OCI-LY3 (cell line): ENCODE measurements around the gene RNF13.

Source experiments
- H2AFZ ChIP-seq: fragments of 200-600, 300-600 bp; shearing (Covaris generic); 2 replicates; pipeline ENCODE4 v1.6.0; 2014; ENCODE audit warnings: antibody characterized with exemption, low read depth, low read length
- H3K27ac ChIP-seq: fragments of 200-600, 300-600 bp; sonication (generic); 2 replicates; pipeline ENCODE4 v1.5.1; 2014; ENCODE audit warnings: mild to moderate bottlenecking, low read length, moderate library complexity, mixed read lengths
- H3K27me3 ChIP-seq: fragments of 200-600, 300-600 bp; sonication (generic); 2 replicates; pipeline ENCODE4 v1.6.1; 2014; ENCODE audit warnings: low read depth, low read length, mixed read lengths
- H3K36me3 ChIP-seq: fragments of 200-600, 300-600 bp; sonication (generic); replicated peaks from 2 replicates; pipeline ENCODE3; 2014; ENCODE audit warnings: low read depth, low read length, mixed read lengths
- H3K4me1 ChIP-seq: fragments of 300-600, 200-600 bp; sonication (generic); 2 replicates; pipeline ENCODE4 v1.6.1; 2014; ENCODE audit warnings: low read length, mixed read lengths
- H3K4me2 ChIP-seq: fragments of 200-600, 300-600 bp; sonication (generic); 2 replicates; pipeline ENCODE4 v1.6.1; 2014; ENCODE audit warnings: low read length, mixed read lengths
- H3K4me3 ChIP-seq: fragments of 300-600, 200-600 bp; sonication (generic); 2 replicates; pipeline ENCODE4 v1.5.1; 2014; ENCODE audit warnings: antibody characterized with exemption, mild to moderate bottlenecking, low read length, moderate library complexity
- H3K79me2 ChIP-seq: fragments of 300-600, 200-600 bp; shearing (Covaris generic); 2 replicates; pipeline ENCODE4 v1.6.1; 2014; ENCODE audit warnings: mild to moderate bottlenecking, low read length, mixed read lengths
- H3K9ac ChIP-seq: fragments of 300-600, 200-600 bp; shearing (Covaris generic); 2 replicates; pipeline ENCODE4 v1.6.0; 2014; ENCODE audit warnings: mild to moderate bottlenecking, low read length, moderate library complexity
- H3K9me3 ChIP-seq: fragments of 200-600, 300-600 bp; shearing (Covaris generic); 2 replicates; pipeline ENCODE4 v1.6.1; 2014; ENCODE audit warnings: low read length, mixed read lengths; ENCODE audit not compliant: insufficient read depth
- H4K20me1 ChIP-seq: fragments of 200-600, 300-600 bp; sonication (generic); 2 replicates; pipeline ENCODE4 v1.6.1; 2016; ENCODE audit warnings: low read length, mixed read lengths; ENCODE audit not compliant: insufficient read depth
- CTCF ChIP-seq: fragments of 200-600, 300-600 bp; sonication (generic); IDR thresholded peaks from 2 replicates; pipeline ENCODE4 v1.5.1; 2014; ENCODE audit warnings: antibody characterized with exemption, low read length, low read depth
- EZH2phosphoT487 ChIP-seq: fragments of 200-600 bp; shearing (Covaris generic); IDR thresholded peaks from 2 replicates; pipeline ENCODE4 v1.6.1; 2018; ENCODE audit warnings: antibody characterized with exemption, mixed run types, low read depth

The RNF13 gene

GRCh38 chr3:149848688-149849087, 35.7 kb downstream of the RNF13 start:
- Histone ChIP-seq H3K9me3 (no peaks in the 10 kb centered on the region), H3K4me3 (no peak overlapping the region), H3K36me3 (peaks cover 29% of the 10 kb centered on the region), H3K27me3 (no peaks in the 10 kb centered on the region), H3K4me1 (peaks cover 5% of the 10 kb centered on the region), H3K79me2 (peaks cover 28% of the 10 kb centered on the region), H4K20me1 (peaks cover 29% of the 10 kb centered on the region), H3K4me2 (no peak overlapping the region), H3K27ac (no peak overlapping the region), H3K9ac (no peak overlapping the region), H2AFZ (no peak overlapping the region)
- TF ChIP-seq CTCF (no peak), EZH2phosphoT487 (no peak)

GRCh38 chr3:149850787-149851584, 38.0 kb downstream of the RNF13 start:
- Histone ChIP-seq H2AFZ (no peak overlapping the region), H3K4me1 (peaks cover 11% of the 10 kb centered on the region), H3K27me3 (no peaks in the 10 kb centered on the region), H3K4me2 (no peak overlapping the region), H3K79me2 (peaks cover 12% of the 10 kb centered on the region; the same call in 1 of the 2 replicates), H3K27ac (no peak overlapping the region), H4K20me1 (0 out of 2 replicates have a peak, but pooled peaks cover 14% of the 10 kb centered on the region), H3K9me3 (no peaks in the 10 kb centered on the region), H3K9ac (no peak overlapping the region), H3K36me3 (peaks cover 36% of the 10 kb centered on the region), H3K4me3 (no peak overlapping the region)
- no peak for TF ChIP-seq CTCF

GRCh38 chr3:149858911-149859310, 45.9 kb downstream of the RNF13 start:
- peaks cover 5% of the 10 kb centered on the region; the same call in 1 of the 2 replicates for H3K4me1 ChIP-seq
- no peak overlapping the region for H3K4me2 ChIP-seq
- no peak overlapping the region for H3K27ac ChIP-seq
- no peak overlapping the region for H3K9ac ChIP-seq
- H3K36me3 ChIP-seq = peaks cover 12% of the 10 kb centered on the region
- H3K79me2 ChIP-seq = no peaks in the 10 kb centered on the region
- no peaks in the 10 kb centered on the region for H4K20me1 ChIP-seq
- TF ChIP-seq EZH2phosphoT487 (no peak), CTCF (no peak)
- no peaks in the 10 kb centered on the region for H3K27me3 ChIP-seq
- no peaks in the 10 kb centered on the region for H3K9me3 ChIP-seq
- no peak overlapping the region for H2AFZ ChIP-seq
- H3K4me3 ChIP-seq = no peak overlapping the region

- Histone ChIP-seq H4K20me1 (no peaks in the 10 kb centered on the region), H3K27me3 (no peaks in the 10 kb centered on the region), H2AFZ (no peak overlapping the region), H3K9me3 (no peaks in the 10 kb centered on the region), H3K4me2 (no peak overlapping the region), H3K36me3 (peaks cover 9% of the 10 kb centered on the region), H3K4me1 (no peaks in the 10 kb centered on the region), H3K4me3 (no peak overlapping the region), H3K79me2 (no peaks in the 10 kb centered on the region), H3K9ac (no peak overlapping the region), H3K27ac (no peak overlapping the region)
- no peak for TF ChIP-seq EZH2phosphoT487
- no peak for TF ChIP-seq CTCF
These were observed 47.9 kb downstream of the RNF13 start for GRCh38 chr3:149860881-149861280.
